K562 (cell line): ENCODE measurements around the gene MGST2. TPM values are rescaled to one million over a fixed set of nuclear protein-coding genes. Genes with fewer than 3 reads are reported as not detected.

Experiments
- ATAC-seq: fragments of 200-7000 bp; cut with Tn5 transposase; 3 replicates; pipeline ENCODE4 v1.9.1; 2020; ENCODE audit warnings: moderate library complexity
- BruUV-seq: library from RNA; stranded (reverse); fragments of 400-500 nt; replicated peaks from 2 replicates; lab custom pipeline; 2021; lab: Mats Ljungman, UMichigan
- CTCF ChIA-PET: fragments of 300-600 bp; formaldehyde crosslinking; extraction: SDS; loops from one replicate; lab custom pipeline; 2021; ENCODE audit warnings: low intra/inter-chr PET ratio; lab: Yijun Ruan, JAX
- POLR2A ChIA-PET: fragments of 300-600, 350-650 bp; sonication (Branson Sonifier 250); formaldehyde crosslinking; extraction: SDS; loops from one replicate; lab custom pipeline; 2021; ENCODE audit warnings: antibody characterized with exemption, inconsistent platforms; lab: Yijun Ruan, JAX
- DNase-seq, 4 experiments: peaks; one replicate each; pipeline versions ENCODE4 v3.0.0 to v3.0.0-alpha.2; 2011 to 2018; ENCODE audit warnings: low spot score in 3 of 4, mixed read lengths in 3 of 4; ENCODE audit errors: extremely low read depth in 1 of 4
- FAIRE-seq: peaks from 2 replicates; lab custom pipeline; 2011; peaks lifted over from hg19 to GRCh38; lab: Jason Lieb, UNC
- H2AFZ ChIP-seq: 2 replicates; pipeline ENCODE4 v1.6.0; 2011; ENCODE audit warnings: low read depth, low read length, control low read depth, inconsistent platforms
- H3K27ac ChIP-seq: fragments of 200-600 bp; 3 replicates; pipeline ENCODE4 v1.8.0; 2011; ENCODE audit warnings: low read depth, mild to moderate bottlenecking, control low read depth, inconsistent platforms, low read length, moderate library complexity, mixed read lengths; ENCODE audit errors: extremely low read depth
- H3K27me3 ChIP-seq, 2 experiments: fragments of 300-600 bp in 1 of 2; 2 replicates in 1 of 2; 3 replicates in 1 of 2; pipeline versions ENCODE4 v1.6.0 to v1.8.0; 2011; ENCODE audit warnings: inconsistent platforms in 2 of 2, low read length in 2 of 2, mild to moderate bottlenecking in 1 of 2, mixed read lengths in 1 of 2, moderate library complexity in 1 of 2; ENCODE audit not compliant: control insufficient read depth in 2 of 2, insufficient read depth in 2 of 2
- H3K36me3 ChIP-seq: fragments of 300-600 bp; 3 replicates; pipeline ENCODE4 v1.8.0; 2011; ENCODE audit warnings: mild to moderate bottlenecking, low read length, inconsistent platforms; ENCODE audit not compliant: control insufficient read depth, insufficient read depth
- H3K4me1 ChIP-seq, 2 experiments: fragments of 200-600 bp in 1 of 2; replicated peaks in 1 of 2; 2 replicates in 1 of 2; 3 replicates in 1 of 2; pipeline versions ENCODE4 v1.5.1 to v1.8.0; 2011; ENCODE audit warnings: inconsistent platforms in 2 of 2, low read length in 2 of 2, mild to moderate bottlenecking in 1 of 2, mixed read lengths in 1 of 2, moderate library complexity in 1 of 2; ENCODE audit not compliant: control insufficient read depth in 2 of 2, insufficient read depth in 2 of 2
- H3K4me2 ChIP-seq: 2 replicates; pipeline ENCODE4 v1.6.1; 2011; ENCODE audit warnings: low read length, control low read depth, inconsistent platforms, mixed read lengths; ENCODE audit not compliant: insufficient read depth
- H3K4me3 ChIP-seq: fragments of 200-600 bp; sonication (generic), shearing (Covaris generic); 2 replicates; pipeline ENCODE4 v1.5.1; 2016; ENCODE audit warnings: control low read depth, inconsistent platforms
- H3K79me2 ChIP-seq: fragments of 200-600 bp; 3 replicates; pipeline ENCODE4 v1.8.0; 2011; ENCODE audit warnings: low read length, inconsistent platforms; ENCODE audit not compliant: control insufficient read depth, insufficient read depth
- H3K9ac ChIP-seq, 2 experiments: 2 replicates each; pipeline versions ENCODE4 v1.6.0 to v1.6.1; 2011; ENCODE audit warnings: low read depth in 2 of 2, low read length in 2 of 2, control low read depth in 1 of 2, inconsistent platforms in 1 of 2, mild to moderate bottlenecking in 1 of 2, mixed read lengths in 1 of 2; ENCODE audit not compliant: insufficient read depth in 1 of 2
- H3K9me1 ChIP-seq: one replicate; pipeline ENCODE4 v1.6.0; 2011; ENCODE audit warnings: inconsistent platforms, mild to moderate bottlenecking, low read length, moderate library complexity; ENCODE audit not compliant: control insufficient read depth, insufficient read depth
- H3K9me3 ChIP-seq: replicated peaks from 2 replicates; pipeline ENCODE4 v1.5.1; 2011; ENCODE audit warnings: low read depth, low read length, inconsistent platforms; ENCODE audit not compliant: control insufficient read depth, insufficient read depth
- H4K20me1 ChIP-seq: replicated peaks from 2 replicates; pipeline ENCODE4 v1.6.1; 2011; ENCODE audit warnings: low read length, inconsistent platforms, mixed read lengths; ENCODE audit not compliant: control insufficient read depth, insufficient read depth
- ADNP ChIP-seq: fragments of 200-800 bp; sonication (Bioruptor generic); IDR thresholded peaks from 2 replicates; pipeline ENCODE4 v1.6.1; 2016; ENCODE audit warnings: missing genetic modification characterization, missing compliant biosample characterization
- ARID1B ChIP-seq: fragments of 450-650 bp; IDR thresholded peaks from 2 replicates; pipeline ENCODE4 v1.6.1; 2016; ENCODE audit warnings: antibody characterized with exemption, mild to moderate bottlenecking, inconsistent platforms
- ASH1L ChIP-seq: fragments of 450-650 bp; IDR thresholded peaks from 2 replicates; pipeline ENCODE4 v1.6.1; 2018; ENCODE audit warnings: borderline replicate concordance, mild to moderate bottlenecking, low read depth; ENCODE audit not compliant: partially characterized antibody
- CBFA2T3 ChIP-seq: fragments of 450-650 bp; IDR thresholded peaks from 2 replicates; pipeline ENCODE4 v1.6.1; 2017
- GATA2 ChIP-seq: sonication (generic); formaldehyde crosslinking; IDR thresholded peaks from 2 replicates; pipeline ENCODE4 v1.4.0; 2020; ENCODE audit warnings: mild to moderate bottlenecking, missing genetic modification reagents
- LEF1 ChIP-seq: fragments of 450-650 bp; IDR thresholded peaks from 2 replicates; pipeline ENCODE4 v1.6.1; 2016; ENCODE audit warnings: mild to moderate bottlenecking
- MYC ChIP-seq, 2 experiments: fragments of 250-450 bp in 1 of 2; sonication (Bioruptor Pico) in 1 of 2; IDR thresholded peaks; 2 replicates each; pipeline versions ENCODE4 v1.5.1 to v1.6.1; 2012 to 2021; ENCODE audit warnings: low read depth in 2 of 2, borderline replicate concordance in 1 of 2, improper control_type of control experiment in 1 of 2, low read length in 1 of 2, mild to moderate bottlenecking in 1 of 2, moderate library complexity in 1 of 2
- NCOA2 ChIP-seq, 2 experiments: fragments of 450-650 bp; IDR thresholded peaks; 2 replicates each; pipeline ENCODE4 v1.6.1; 2018; ENCODE audit warnings: mild to moderate bottlenecking in 2 of 2, moderate library complexity in 1 of 2; ENCODE audit not compliant: partially characterized antibody in 2 of 2
- NUFIP1 ChIP-seq: fragments of 450-650 bp; IDR thresholded peaks from 2 replicates; pipeline ENCODE4 v1.6.1; 2018; ENCODE audit not compliant: partially characterized antibody
- PHF21A ChIP-seq: fragments of 450-650 bp; IDR thresholded peaks from 2 replicates; pipeline ENCODE4 v1.6.1; 2017; ENCODE audit warnings: low read depth, borderline replicate concordance
- ZBTB33 ChIP-seq: sonication (generic); formaldehyde crosslinking; IDR thresholded peaks from 2 replicates; pipeline ENCODE4 v1.8.1; 2023; ENCODE audit warnings: mild to moderate bottlenecking, missing genetic modification reagents
- ZNF197 ChIP-seq: fragments of 200-800 bp; sonication (Bioruptor generic); IDR thresholded peaks from 2 replicates; pipeline ENCODE4 v1.6.1; 2016; ENCODE audit warnings: low read depth, missing genetic modification characterization, missing compliant biosample characterization
- ZNF384 ChIP-seq: IDR thresholded peaks from 2 replicates; pipeline ENCODE4 v1.6.1; 2012; ENCODE audit warnings: low read depth, low read length, improper control_type of control experiment
- ZNF507 ChIP-seq: conservative IDR thresholded peaks from 2 replicates; pipeline ENCODE4 v1.6.1; 2017; ENCODE audit warnings: missing genetic modification characterization, missing compliant biosample characterization
- ZNF696 ChIP-seq: fragments of 250-450 bp; sonication (Bioruptor Pico); conservative IDR thresholded peaks from 2 replicates; pipeline ENCODE4 v1.4.0; 2020; ENCODE audit warnings: mild to moderate bottlenecking, moderate library complexity
- WGBS: fragments of 100-300 bp; shearing (Covaris generic); methylation state at CpG from one replicate; pipeline ENCODE4 v1.1.6; 2016; ENCODE audit warnings: low coverage, mixed read lengths; ENCODE audit not compliant: insufficient coverage; ENCODE audit errors: missing lambda C conversion rate; 5-methylcytosine and 5-hydroxymethylcytosine counted together
- in situ Hi-C: fragments of 300-500 bp; cut with MboI; formaldehyde crosslinking; loops from 4 replicates; pipeline ENCODE4 v1.15.0; 2018; ENCODE audit warnings: inconsistent platforms, mixed read lengths
- intact Hi-C: fragments of 100-400 bp; cut with micrococcal nuclease; formaldehyde crosslinking; loops from 2 replicates; pipeline ENCODE4 v1.14.2; 2022
- polyA plus RNA-seq, 8 experiments: library from polyadenylated mRNA; depleted of rRNA in 4 of 8; stranded (reverse) in 5 of 8; unstranded in 3 of 8; fragments of >200 nt; fragmentation: Nextera tagmentation in 2 of 8; fragmentation: Illumina TruSeq in 1 of 8; extraction: Ambion mirVana in 2 of 8; extraction: Trizol in 1 of 8; gene quantifications; 2 replicates each; pipeline versions ENCODE4 v1.2.1 to v1.2.3, GENCODE V29; 2011 to 2014; ENCODE audit warnings: inconsistent platforms in 1 of 8, missing spikeins in 1 of 8
- total RNA-seq, 7 experiments: library from RNA; depleted of rRNA in 6 of 7; stranded (reverse); fragments of >200 nt in 6 of 7; fragmentation: Illumina TruSeq in 2 of 7; extraction: Trizol in 2 of 7; gene quantifications; 2 replicates each; pipeline versions ENCODE4 v1.2.1 to v1.2.3, GENCODE V29; 2011 to 2021; ENCODE audit warnings: low replicate concordance in 1 of 7
- TF ChIP-seq, protein P1 (sequence below): sonication (generic); formaldehyde crosslinking; IDR thresholded peaks from 2 replicates; pipeline ENCODE4 v1.9.0; 2022; ENCODE audit warnings: mild to moderate bottlenecking, missing genetic modification reagents
- TF ChIP-seq, protein P2 (sequence below), 2 experiments: IDR thresholded peaks; 2 replicates each; pipeline ENCODE4 v1.6.1; 2011; ENCODE audit warnings: borderline replicate concordance in 1 of 2, control low read depth in 1 of 2, low read depth in 1 of 2, low read length in 1 of 2, mild to moderate bottlenecking in 1 of 2, mixed read lengths in 1 of 2, moderate library complexity in 1 of 2; ENCODE audit not compliant: insufficient read depth in 1 of 2, insufficient read length in 1 of 2, poor library complexity in 1 of 2, severe bottlenecking in 1 of 2; ENCODE audit errors: extremely low read depth in 1 of 2
- TF ChIP-seq, protein P3 (sequence below): fragments of 200-800 bp; sonication (Bioruptor generic); IDR thresholded peaks from 2 replicates; pipeline ENCODE4 v1.6.1; 2017; ENCODE audit warnings: missing genetic modification characterization, missing compliant biosample characterization

The MGST2 gene
- total and polyA plus RNA-seq, 9 of the 15 experiments (the other 6 are each of a cell fraction or from before 2014, with no cell fraction given), result 38.7 to 115 (median 84.6) TPM

DNA sequence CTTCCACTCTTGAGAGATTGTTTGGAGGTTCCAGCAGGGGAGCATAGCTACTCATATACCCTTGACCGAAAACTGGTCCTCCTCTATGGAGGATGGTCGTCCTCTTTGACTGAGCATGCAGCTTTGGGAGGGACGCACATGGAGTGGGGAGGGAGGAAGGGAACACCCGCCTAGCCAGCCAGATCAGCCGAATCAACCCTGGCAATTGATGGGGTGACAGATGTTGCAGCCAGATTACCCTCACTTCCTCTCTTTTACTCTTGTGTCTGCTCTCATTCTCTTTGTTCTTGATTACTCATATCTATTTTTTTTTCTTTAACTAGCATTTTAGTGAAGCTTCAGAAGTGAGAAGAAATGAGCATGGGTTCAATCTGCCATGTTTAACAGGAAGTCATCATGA lies 19.6 kb downstream of the MGST2 start:
- Histone ChIP-seq H4K20me1 (no peaks in the 10 kb centered on the region), H3K9me3 (peaks cover 14% of the 10 kb centered on the region), H3K4me1 (peaks cover 4 to 43% of the 10 kb centered on the region in 2 experiments; a peak in 4 of 5 replicates), H3K9me1 (no peaks in the 10 kb centered on the region), H3K27ac (no peak overlapping the region; the same call in 2 of the 3 replicates), H3K36me3 (peaks cover 32% of the 10 kb centered on the region; the same call in 2 of the 3 replicates), H3K79me2 (peaks cover 12% of the 10 kb centered on the region), H3K4me3 (no peak overlapping the region), H3K27me3 (no peaks in the 10 kb centered on the region), H3K9ac (no peak overlapping the region), H2AFZ (no peak overlapping the region), H3K4me2 (no peak overlapping the region)
- ChIA-PET CTCF (no interaction called here), POLR2A (interaction anchor here (1.0 to 1.8 kb wide), 2 partner anchors 11 to 19 kb away, joined by 4 read pairs; partner anchors contain the start of gene MGST2)
- 35% methylated on average over 5 of the region's 5 CpGs for WGBS
- DNase-seq (peak in 1 of 4 experiments; percentile 51), ATAC-seq (no peak), FAIRE-seq (no peak)
- intact Hi-C loops, result no loop called here
- in situ Hi-C loops, result no loop called here
- no TSS peak for BruUV-seq
- TF ChIP-seq NCOA2 (IDR thresholded peaks at IDR 0.05; ENCODE audit: partially characterized antibody in 2 of 2) (no peak), ASH1L (no peak), LEF1 (peak; percentile 54; the same call in 1 of the 2 replicates), ZBTB33 (CRISPR knock-in tag) (no peak), ZNF197 (CRISPR knock-in tag) (no peak), PHF21A (no peak), GATA2 (CRISPR knock-in tag) (peak; percentile 64), ZNF507 (no peak), CBFA2T3 (peak; percentile 75), ARID1B (peak; percentile 85), ADNP (tag) (0 out of 2 replicates have a peak, but pooled peaks have one; percentile 25), MYC (IDR thresholded peaks at IDR 0.05; ENCODE audit: low read depth, low read length) (peak; percentile 25; the same call in 1 of the 2 replicates), MYC (CRISPR knock-in tag; IDR thresholded peaks at IDR 0.05; ENCODE audit: borderline replicate concordance, low read depth) (no peak), ZNF696 (CRISPR knock-in tag) (no peak), ZNF384 (peak; percentile 25; the same call in 1 of the 2 replicates), NUFIP1 (no peak)
- TF ChIP-seq, protein P1, sequence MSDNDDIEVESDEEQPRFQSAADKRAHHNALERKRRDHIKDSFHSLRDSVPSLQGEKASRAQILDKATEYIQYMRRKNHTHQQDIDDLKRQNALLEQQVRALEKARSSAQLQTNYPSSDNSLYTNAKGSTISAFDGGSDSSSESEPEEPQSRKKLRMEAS (CRISPR knock-in tag), result peak; percentile 61
- TF ChIP-seq, protein P2, sequence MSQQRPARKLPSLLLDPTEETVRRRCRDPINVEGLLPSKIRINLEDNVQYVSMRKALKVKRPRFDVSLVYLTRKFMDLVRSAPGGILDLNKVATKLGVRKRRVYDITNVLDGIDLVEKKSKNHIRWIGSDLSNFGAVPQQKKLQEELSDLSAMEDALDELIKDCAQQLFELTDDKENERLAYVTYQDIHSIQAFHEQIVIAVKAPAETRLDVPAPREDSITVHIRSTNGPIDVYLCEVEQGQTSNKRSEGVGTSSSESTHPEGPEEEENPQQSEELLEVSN (IDR thresholded peaks at IDR 0.05; ENCODE audit: borderline replicate concordance in 1 of 2, extremely low read depth in 1 of 2, insufficient read depth in 1 of 2, insufficient read length in 1 of 2, low read depth in 1 of 2, low read length in 1 of 2, poor library complexity in 1 of 2, severe bottlenecking in 1 of 2), result peak; percentile 19 to 75
- TF ChIP-seq, protein P3, sequence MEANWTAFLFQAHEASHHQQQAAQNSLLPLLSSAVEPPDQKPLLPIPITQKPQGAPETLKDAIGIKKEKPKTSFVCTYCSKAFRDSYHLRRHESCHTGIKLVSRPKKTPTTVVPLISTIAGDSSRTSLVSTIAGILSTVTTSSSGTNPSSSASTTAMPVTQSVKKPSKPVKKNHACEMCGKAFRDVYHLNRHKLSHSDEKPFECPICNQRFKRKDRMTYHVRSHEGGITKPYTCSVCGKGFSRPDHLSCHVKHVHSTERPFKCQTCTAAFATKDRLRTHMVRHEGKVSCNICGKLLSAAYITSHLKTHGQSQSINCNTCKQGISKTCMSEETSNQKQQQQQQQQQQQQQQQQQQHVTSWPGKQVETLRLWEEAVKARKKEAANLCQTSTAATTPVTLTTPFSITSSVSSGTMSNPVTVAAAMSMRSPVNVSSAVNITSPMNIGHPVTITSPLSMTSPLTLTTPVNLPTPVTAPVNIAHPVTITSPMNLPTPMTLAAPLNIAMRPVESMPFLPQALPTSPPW, result 0 out of 2 replicates have a peak, but pooled peaks have one; percentile 21
